ENCODE measurements around the gene OIP5. TPM values are rescaled to one million over a fixed set of nuclear protein-coding genes. Genes with fewer than 3 reads are reported as not detected.
"Not testable (repeated sequence)": the region's sequence is repeated elsewhere in the genome, so short reads cannot be mapped to it uniquely, and the experiment has no call there.

Gene OIP5
- total and polyA plus RNA-seq, 2 donors from 2014 or later: 0.94 TPM; not detected in 1

GRCh38 chr15:41301587-41301986 lies 30.8 kb downstream of the OIP5 start:
- Histone ChIP-seq H3K4me1 (ENCODE audit: control insufficient read depth in 2 of 3, insufficient read depth in 2 of 3, low read depth in 1 of 3, low read length in 3 of 3) (no peaks in the 10 kb centered on the region), H3K9me3 (ENCODE audit: control insufficient read depth in 2 of 3, insufficient read depth in 1 of 3, low read length in 3 of 3) (no peaks in the 10 kb centered on the region), H3K4me3 (ENCODE audit: low read length in 3 of 3) (no peak overlapping the region), H3K27me3 (ENCODE audit: control insufficient read depth, insufficient read depth, low read length) (no peaks in the 10 kb centered on the region), H3K9ac (ENCODE audit: low read length in 3 of 3) (no peak overlapping the region), H3K27ac (ENCODE audit: low read depth in 2 of 2, low read length in 2 of 2) (no peak overlapping the region), H3K36me3 (ENCODE audit: control insufficient read depth in 2 of 3, insufficient read depth in 3 of 3, low read length in 3 of 3) (peaks cover 2 to 13% (median 2%) of the 10 kb centered on the region in 3 donors)
- FAIRE-seq (no peak), DNase-seq (no peak)
- intact Hi-C loops (cut with DNase I): no loop called here
- TF ChIP-seq CTCF (IDR thresholded peaks at IDR 0.05; ENCODE audit: borderline replicate concordance, extremely low read depth, insufficient read depth): no peak

- intact Hi-C loops (cut with DNase I); H3K9me3 ChIP-seq (ENCODE audit: control insufficient read depth in 2 of 3, insufficient read depth in 1 of 3, low read length in 3 of 3); H3K4me1 ChIP-seq (ENCODE audit: control insufficient read depth in 2 of 3, insufficient read depth in 2 of 3, low read depth in 1 of 3, low read length in 3 of 3); DNase-seq; FAIRE-seq; H3K27ac ChIP-seq (ENCODE audit: low read depth in 2 of 2, low read length in 2 of 2); H3K27me3 ChIP-seq (ENCODE audit: control insufficient read depth, insufficient read depth, low read length); H3K4me3 ChIP-seq (ENCODE audit: low read length in 3 of 3); H3K9ac ChIP-seq (ENCODE audit: low read length in 3 of 3): not testable (repeated sequence)
- peaks cover 2 to 13% (median 2%) of the 10 kb centered on the region in 3 donors for H3K36me3 ChIP-seq (ENCODE audit: control insufficient read depth in 2 of 3, insufficient read depth in 3 of 3, low read length in 3 of 3)
Measured at GRCh38 chr15:41301139-41301538, 31.3 kb downstream of the OIP5 start.

- intact Hi-C loops (cut with DNase I): no loop called here
- Histone ChIP-seq H3K9me3 (ENCODE audit: control insufficient read depth in 2 of 3, insufficient read depth in 1 of 3, low read length in 3 of 3) (no peaks in the 10 kb centered on the region), H3K27ac (ENCODE audit: low read depth in 2 of 2, low read length in 2 of 2) (no peak overlapping the region), H3K36me3 (ENCODE audit: control insufficient read depth in 2 of 3, insufficient read depth in 3 of 3, low read length in 3 of 3) (peaks cover 6 to 18% (median 9%) of the 10 kb centered on the region in 3 donors), H3K27me3 (ENCODE audit: control insufficient read depth, insufficient read depth, low read length) (no peaks in the 10 kb centered on the region), H3K4me1 (ENCODE audit: control insufficient read depth in 2 of 3, insufficient read depth in 2 of 3, low read depth in 1 of 3, low read length in 3 of 3) (peaks cover 0 to 2% (median 0%) of the 10 kb centered on the region in 3 donors), H3K4me3 (ENCODE audit: low read length in 3 of 3) (no peak overlapping the region), H3K9ac (ENCODE audit: low read length in 3 of 3) (no peak overlapping the region)
- DNase-seq: no peak
- no peak for TF ChIP-seq CTCF (IDR thresholded peaks at IDR 0.05; ENCODE audit: borderline replicate concordance, extremely low read depth, insufficient read depth)
- FAIRE-seq: no peak
Measured at GRCh38 chr15:41292521-41292920, 39.9 kb downstream of the OIP5 start.

GRCh38 chr15:41291065-41291631 lies 41.2 kb downstream of the OIP5 start:
- no peak for FAIRE-seq
- no peak for DNase-seq
- H3K36me3 ChIP-seq (ENCODE audit: control insufficient read depth in 2 of 3, insufficient read depth in 3 of 3, low read length in 3 of 3): peaks cover 8 to 27% (median 9%) of the 10 kb centered on the region in 3 donors
- no peak for TF ChIP-seq CTCF (IDR thresholded peaks at IDR 0.05; ENCODE audit: borderline replicate concordance, extremely low read depth, insufficient read depth)
- H3K27me3 ChIP-seq (ENCODE audit: control insufficient read depth, insufficient read depth, low read length): no peaks in the 10 kb centered on the region
- H3K9ac ChIP-seq (ENCODE audit: low read length in 3 of 3): no peak overlapping the region
- H3K27ac ChIP-seq (ENCODE audit: low read depth in 2 of 2, low read length in 2 of 2): no peak overlapping the region
- H3K4me1 ChIP-seq (ENCODE audit: control insufficient read depth in 2 of 3, insufficient read depth in 2 of 3, low read depth in 1 of 3, low read length in 3 of 3): peaks cover 0 to 2% (median 0%) of the 10 kb centered on the region in 3 donors
- no peak overlapping the region for H3K4me3 ChIP-seq (ENCODE audit: low read length in 3 of 3)
- intact Hi-C loops (cut with DNase I): no loop called here
- H3K9me3 ChIP-seq (ENCODE audit: control insufficient read depth in 2 of 3, insufficient read depth in 1 of 3, low read length in 3 of 3): no peaks in the 10 kb centered on the region
